Ascending aorta (tissue), 2 donors: ENCODE data around the gene AURKA. TPM values are rescaled to one million over a fixed set of nuclear protein-coding genes. Genes with fewer than 3 reads are reported as not detected.
"Not testable (repeated sequence)": the region's sequence is repeated elsewhere in the genome, so short reads cannot be mapped to it uniquely, and the experiment has no call there.

ENCODE experiments used
- DNase-seq, 2 donors: peaks; one replicate each; pipeline ENCODE4 v3.0.0-alpha.2; 2019; ENCODE audit warnings: low spot score in 2 of 2
- H3K27ac ChIP-seq, 2 donors: fragments of 200-600 bp; sonication (generic); one replicate each; pipeline ENCODE4 v1.5.1; 2016 to 2017; ENCODE audit warnings: mild to moderate bottlenecking in 1 of 2
- H3K27me3 ChIP-seq: fragments of 200-600 bp; sonication (generic); one replicate; pipeline ENCODE4 v1.5.1; 2017
- H3K36me3 ChIP-seq, 2 donors: fragments of 200-600 bp; sonication (generic); one replicate each; pipeline ENCODE4 v1.5.1; 2016
- H3K4me1 ChIP-seq, 2 donors: fragments of 200-600 bp; sonication (generic); one replicate each; pipeline ENCODE4 v1.5.1; 2016 to 2017; ENCODE audit warnings: mild to moderate bottlenecking in 1 of 2
- H3K4me3 ChIP-seq, 2 donors: fragments of 200-600 bp; sonication (generic); one replicate each; pipeline ENCODE4 v1.5.1; 2016 to 2017; ENCODE audit warnings: mild to moderate bottlenecking in 1 of 2
- H3K9me3 ChIP-seq, 2 donors: fragments of 200-600 bp; sonication (generic); one replicate each; pipeline ENCODE4 v1.5.1; 2016
- CTCF ChIP-seq, 3 experiments: fragments of 200-600 bp in 2 of 3; fragments of 450-650 bp in 1 of 3; sonication (generic) in 2 of 3; IDR thresholded peaks; one replicate each; pipeline ENCODE4 v1.5.1; 2016 to 2019; ENCODE audit warnings: antibody characterized with exemption in 3 of 3, mild to moderate bottlenecking in 1 of 3, moderate library complexity in 1 of 3
- intact Hi-C: fragments of 100-400 bp; cut with DNase I; formaldehyde crosslinking; loops from one replicate; pipeline ENCODE4 v1.15.1; 2023
- total RNA-seq: library from RNA; depleted of rRNA; stranded (reverse); fragments of >200 nt; gene quantifications from one replicate; pipeline ENCODE4 v1.1.0, GENCODE V29; 2016

Gene AURKA
- total RNA-seq, 1 donor from 2014 or later: not detected

GRCh38 chr20:56347628-56348304 is 44.2 kb downstream of the AURKA start:
- intact Hi-C loops: no loop called here
- no peak overlapping the region for H3K27ac ChIP-seq
- no peaks in the 10 kb centered on the region for H3K36me3 ChIP-seq
- no peaks in the 10 kb centered on the region for H3K9me3 ChIP-seq
- no peaks in the 10 kb centered on the region for H3K27me3 ChIP-seq
- no peak overlapping the region for H3K4me3 ChIP-seq
- no peak for TF ChIP-seq CTCF (IDR thresholded peaks at IDR 0.05)
- DNase-seq: no peak
- no peaks in the 10 kb centered on the region for H3K4me1 ChIP-seq

GRCh38 chr20:56345911-56346310 is 46.1 kb downstream of the AURKA start:
- Histone ChIP-seq H3K4me3 (no peak overlapping the region), H3K4me1 (no peaks in the 10 kb centered on the region), H3K27ac (no peak overlapping the region), H3K36me3 (no peaks in the 10 kb centered on the region), H3K9me3 (no peaks in the 10 kb centered on the region), H3K27me3 (no peaks in the 10 kb centered on the region)
- no peak for DNase-seq
- intact Hi-C loops: no loop called here
- TF ChIP-seq CTCF (IDR thresholded peaks at IDR 0.05): no peak

- no peak for DNase-seq
- intact Hi-C loops: no loop called here
- no peaks in the 10 kb centered on the region for H3K27me3 ChIP-seq
- no peaks in the 10 kb centered on the region for H3K36me3 ChIP-seq
- H3K9me3 ChIP-seq: no peaks in the 10 kb centered on the region
- H3K27ac ChIP-seq: no peak overlapping the region
- TF ChIP-seq CTCF (IDR thresholded peaks at IDR 0.05): peak in 2 of 3 experiments; percentile 5 to 33
- no peaks in the 10 kb centered on the region for H3K4me1 ChIP-seq
- H3K4me3 ChIP-seq: no peak overlapping the region
These were observed 48.1 kb downstream of the AURKA start for GRCh38 chr20:56343861-56344381.

GRCh38 chr20:56342783-56343182 is 49.2 kb downstream of the AURKA start:
- no peak overlapping the region for H3K27ac ChIP-seq
- DNase-seq: no peak
- no peaks in the 10 kb centered on the region for H3K9me3 ChIP-seq
- no peaks in the 10 kb centered on the region for H3K27me3 ChIP-seq
- TF ChIP-seq CTCF (IDR thresholded peaks at IDR 0.05): no peak
- H3K36me3 ChIP-seq: no peaks in the 10 kb centered on the region
- no peak overlapping the region for H3K4me3 ChIP-seq
- no peaks in the 10 kb centered on the region for H3K4me1 ChIP-seq
- intact Hi-C loops: no loop called here

- H3K36me3 ChIP-seq, H3K27me3 ChIP-seq, H3K4me1 ChIP-seq, H3K9me3 ChIP-seq, intact Hi-C loops, H3K4me3 ChIP-seq, H3K27ac ChIP-seq, DNase-seq: not testable (repeated sequence)
These were observed 55.3 kb downstream of the AURKA start for GRCh38 chr20:56336709-56337108.

- intact Hi-C loops: no loop called here
- no peak overlapping the region for H3K27ac ChIP-seq
- no peaks in the 10 kb centered on the region for H3K9me3 ChIP-seq
- H3K4me1 ChIP-seq: no peaks in the 10 kb centered on the region
- no peak overlapping the region for H3K4me3 ChIP-seq
- no peak for DNase-seq
- no peak for TF ChIP-seq CTCF (IDR thresholded peaks at IDR 0.05)
- no peaks in the 10 kb centered on the region for H3K36me3 ChIP-seq
- H3K27me3 ChIP-seq: no peaks in the 10 kb centered on the region
These were observed 63.2 kb downstream of the AURKA start for GRCh38 chr20:56328861-56329260.
